IMR-90 (cell line): ENCODE data around the gene TGDS. TPM values are rescaled to one million over a fixed set of nuclear protein-coding genes. Genes with fewer than 3 reads are reported as not detected.

Experiments used
- ATAC-seq: fragments of 200-7000 bp; cut with Tn5 transposase; 2 replicates; pipeline ENCODE4 v1.9.1; 2020; ENCODE audit warnings: low read depth, mild to moderate bottlenecking, moderate library complexity
- BruUV-seq: library from RNA; stranded (reverse); fragments of 400-500 nt; replicated peaks from 2 replicates; lab custom pipeline; 2021; lab: Mats Ljungman, UMichigan
- CTCF ChIA-PET: fragments of 300-600 bp; formaldehyde crosslinking; extraction: SDS; loops from one replicate; lab custom pipeline; 2021; ENCODE audit warnings: antibody characterized with exemption; lab: Yijun Ruan, JAX
- POLR2A ChIA-PET: fragments of 300-600 bp; sonication (Branson Sonifier 250); formaldehyde crosslinking; loops from one replicate; lab custom pipeline; 2022; ENCODE audit warnings: antibody characterized with exemption; ENCODE audit not compliant: unreplicated experiment; lab: Charles Lee
- DNase-seq: peaks from one replicate; pipeline ENCODE4 v3.0.0; 2013
- H2AFZ ChIP-seq: replicated peaks from 2 replicates; pipeline ENCODE3; 2013; ENCODE audit warnings: low read length, mild to moderate bottlenecking; ENCODE audit not compliant: poor library complexity
- H2AK5ac ChIP-seq: 2 replicates; pipeline ENCODE4 v1.6.1; 2013; ENCODE audit warnings: low read depth, low read length, inconsistent platforms
- H2AK9ac ChIP-seq: replicated peaks from 2 replicates; pipeline ENCODE3; 2013; ENCODE audit warnings: mild to moderate bottlenecking, low read depth, low read length, moderate library complexity; ENCODE audit not compliant: poor library complexity
- H2BK120ac ChIP-seq: 2 replicates; pipeline ENCODE4 v1.6.1; 2013; ENCODE audit warnings: low read depth, low read length, inconsistent platforms
- H2BK15ac ChIP-seq: 3 replicates; pipeline ENCODE4 v1.6.1; 2013; ENCODE audit warnings: low read depth, low read length, inconsistent platforms
- H2BK20ac ChIP-seq: 2 replicates; pipeline ENCODE4 v1.6.1; 2013; ENCODE audit warnings: low read depth, mild to moderate bottlenecking, inconsistent platforms, low read length, moderate library complexity
- H2BK5ac ChIP-seq: 2 replicates; pipeline ENCODE4 v1.6.1; 2013; ENCODE audit warnings: mild to moderate bottlenecking, low read depth, low read length, inconsistent platforms; ENCODE audit not compliant: poor library complexity, severe bottlenecking
- H3K14ac ChIP-seq: replicated peaks from 2 replicates; pipeline ENCODE4 v1.6.1; 2013; ENCODE audit warnings: low read depth, low read length, inconsistent platforms
- H3K18ac ChIP-seq: 2 replicates; pipeline ENCODE4 v1.6.1; 2013; ENCODE audit warnings: low read depth, low read length, control low read depth
- H3K23ac ChIP-seq: 2 replicates; pipeline ENCODE4 v1.6.1; 2013; ENCODE audit warnings: low read depth, low read length, inconsistent platforms
- H3K27ac ChIP-seq: 2 replicates; pipeline ENCODE4 v1.5.1; 2013; ENCODE audit warnings: mild to moderate bottlenecking, control low read depth, low read length; ENCODE audit not compliant: insufficient read depth
- H3K27me3 ChIP-seq: 2 replicates; pipeline ENCODE4 v1.6.1; 2013; ENCODE audit warnings: low read length; ENCODE audit not compliant: control insufficient read depth, insufficient read depth
- H3K36me3 ChIP-seq: 2 replicates; pipeline ENCODE4 v1.6.1; 2013; ENCODE audit warnings: low read length, mixed read lengths; ENCODE audit not compliant: control insufficient read depth, insufficient read depth
- H3K4ac ChIP-seq: 2 replicates; pipeline ENCODE4 v1.6.1; 2013; ENCODE audit warnings: low read depth, low read length, inconsistent platforms
- H3K4me1 ChIP-seq: 2 replicates; pipeline ENCODE4 v1.6.1; 2013; ENCODE audit warnings: low read length, mixed read lengths; ENCODE audit not compliant: control insufficient read depth, insufficient read depth
- H3K4me2 ChIP-seq: 2 replicates; pipeline ENCODE4 v1.6.1; 2013; ENCODE audit warnings: low read depth, mild to moderate bottlenecking, control low read depth, low read length, moderate library complexity
- H3K4me3 ChIP-seq: 2 replicates; pipeline ENCODE4 v1.5.1; 2013; ENCODE audit warnings: low read depth, mild to moderate bottlenecking, control low read depth, low read length, moderate library complexity; ENCODE audit not compliant: insufficient read depth
- H3K56ac ChIP-seq: 2 replicates; pipeline ENCODE4 v1.6.1; 2013; ENCODE audit warnings: low read length, inconsistent platforms; ENCODE audit not compliant: insufficient read depth; ENCODE audit errors: extremely low read depth
- H3K79me1 ChIP-seq, 2 experiments: 2 replicates each; pipeline ENCODE4 v1.6.1; 2013; ENCODE audit warnings: low read length in 2 of 2, inconsistent platforms in 1 of 2, low read depth in 1 of 2
- H3K9ac ChIP-seq: 2 replicates; pipeline ENCODE4 v1.6.1; 2013; ENCODE audit warnings: low read depth, low read length, control low read depth
- H3K9me1 ChIP-seq: 2 replicates; pipeline ENCODE4 v1.6.1; 2013; ENCODE audit warnings: low read length, inconsistent platforms; ENCODE audit not compliant: insufficient read depth
- H3K9me3 ChIP-seq: 2 replicates; pipeline ENCODE4 v1.6.1; 2013; ENCODE audit warnings: low read length; ENCODE audit not compliant: control insufficient read depth, insufficient read depth
- H4K20me1 ChIP-seq: 2 replicates; pipeline ENCODE4 v1.6.1; 2013; ENCODE audit warnings: low read length, inconsistent platforms; ENCODE audit not compliant: insufficient read depth
- H4K5ac ChIP-seq: 2 replicates; pipeline ENCODE4 v1.6.1; 2013; ENCODE audit warnings: mild to moderate bottlenecking, low read depth, low read length, control low read depth
- H4K8ac ChIP-seq, 2 experiments: 2 replicates each; pipeline ENCODE4 v1.6.1; 2013; ENCODE audit warnings: low read depth in 2 of 2, low read length in 2 of 2, control low read depth in 1 of 2, inconsistent platforms in 1 of 2
- H4K91ac ChIP-seq: 2 replicates; pipeline ENCODE4 v1.6.1; 2013; ENCODE audit warnings: low read depth, low read length, inconsistent platforms; ENCODE audit not compliant: insufficient read depth
- BHLHE40 ChIP-seq: fragments of 150-350 bp; IDR thresholded peaks from 2 replicates; pipeline ENCODE4 v1.6.1; 2016; ENCODE audit warnings: mild to moderate bottlenecking, low read depth, low read length
- CEBPB ChIP-seq: IDR thresholded peaks from 2 replicates; pipeline ENCODE4 v1.6.1; 2012; ENCODE audit warnings: low read depth, low read length, improper control_type of control experiment
- CHD1 ChIP-seq: IDR thresholded peaks from 2 replicates; pipeline ENCODE4 v1.6.1; 2012; ENCODE audit warnings: low read depth, low read length, improper control_type of control experiment
- CTCF ChIP-seq: conservative IDR thresholded peaks from 2 replicates; pipeline ENCODE4 v1.5.1; 2012; ENCODE audit warnings: mild to moderate bottlenecking, low read depth, low read length, improper control_type of control experiment
- FOS ChIP-seq: fragments of 150-350 bp; IDR thresholded peaks from 2 replicates; pipeline ENCODE4 v1.6.1; 2016; ENCODE audit warnings: low read depth, low read length
- MAFK ChIP-seq: IDR thresholded peaks from 2 replicates; pipeline ENCODE4 v1.6.1; 2012; ENCODE audit warnings: low read depth, low read length, improper control_type of control experiment
- MAZ ChIP-seq: IDR thresholded peaks from 2 replicates; pipeline ENCODE4 v1.6.1; 2012; ENCODE audit warnings: low read depth, mild to moderate bottlenecking, low read length, improper control_type of control experiment, moderate library complexity, borderline replicate concordance
- MXI1 ChIP-seq: IDR thresholded peaks from 2 replicates; pipeline ENCODE4 v1.6.1; 2012; ENCODE audit warnings: low read depth, mild to moderate bottlenecking, low read length, moderate library complexity, borderline replicate concordance
- NFE2L2 ChIP-seq: fragments of 150-350 bp; IDR thresholded peaks from 2 replicates; pipeline ENCODE4 v1.6.1; 2016; ENCODE audit warnings: low read depth, mild to moderate bottlenecking, low read length
- POLR2A ChIP-seq: IDR thresholded peaks from 2 replicates; pipeline ENCODE4 v1.6.1; 2012; ENCODE audit warnings: mild to moderate bottlenecking, low read depth, low read length
- RAD21 ChIP-seq: IDR thresholded peaks from 2 replicates; pipeline ENCODE4 v1.6.1; 2012; ENCODE audit warnings: low read length, improper control_type of control experiment
- RCOR1 ChIP-seq: IDR thresholded peaks from 2 replicates; pipeline ENCODE4 v1.6.1; 2012; ENCODE audit warnings: mild to moderate bottlenecking, low read length, improper control_type of control experiment; ENCODE audit not compliant: insufficient replicate concordance
- RFX5 ChIP-seq: IDR thresholded peaks from 2 replicates; pipeline ENCODE4 v1.8.0; 2012; ENCODE audit warnings: low read depth, mild to moderate bottlenecking, low read length, moderate library complexity
- SMC3 ChIP-seq: fragments of 150-350 bp; IDR thresholded peaks from 2 replicates; pipeline ENCODE4 v1.6.1; 2016; ENCODE audit warnings: low read depth, mild to moderate bottlenecking, antibody characterized with exemption, low read length, moderate library complexity
- WGBS, 2 experiments: methylation state at CpG; one replicate each; pipeline versions ENCODE4 v1.1.5 to v1.1.7; 2013; ENCODE audit warnings: missing lambda C conversion rate in 2 of 2; ENCODE audit not compliant: insufficient read length in 1 of 2; ENCODE audit errors: extremely low coverage in 2 of 2; 5-methylcytosine and 5-hydroxymethylcytosine counted together
- dilution Hi-C: fragments of 300-500 bp; cut with HindIII; formaldehyde crosslinking; loops from one replicate; pipeline ENCODE4 v1.14.3; 2018; ENCODE audit warnings: low sequenced_read_pairs; ENCODE audit not compliant: unreplicated experiment
- in situ Hi-C: fragments of 300-500 bp; cut with MboI; formaldehyde crosslinking; loops from 3 replicates; pipeline ENCODE4 v1.14.3; 2019; ENCODE audit warnings: low sequenced_read_pairs, inconsistent platforms, mixed read lengths
- intact Hi-C: fragments of 100-400 bp; cut with micrococcal nuclease; formaldehyde crosslinking; loops from 2 replicates; pipeline ENCODE4 v1.10.0; 2022
- polyA plus RNA-seq, 3 experiments: library from polyadenylated mRNA; depleted of rRNA; stranded (reverse); fragments of >200 nt; gene quantifications; 2 replicates each; pipeline ENCODE4 v1.2.3, GENCODE V29; 2012; ENCODE audit warnings: low replicate concordance in 1 of 3
- total RNA-seq: library from RNA; depleted of rRNA; stranded (reverse); fragments of >200 nt; gene quantifications from 2 replicates; pipeline ENCODE4 v1.2.3, GENCODE V29; 2012
- TF ChIP-seq, protein P1 (sequence below): fragments of 150-350 bp; IDR thresholded peaks from 2 replicates; pipeline ENCODE4 v1.6.1; 2017; ENCODE audit warnings: mild to moderate bottlenecking, antibody characterized with exemption, low read length, low read depth
- TF ChIP-seq, protein P2 (sequence below): fragments of 150-350 bp; IDR thresholded peaks from 2 replicates; pipeline ENCODE4 v1.6.1; 2016; ENCODE audit warnings: low read depth, mild to moderate bottlenecking, low read length, moderate library complexity, borderline replicate concordance

Gene TGDS
- total and polyA plus RNA-seq, 2 of the 4 experiments (the other 2 are of a cell fraction) = 9.6 to 15.6 TPM

DNA sequence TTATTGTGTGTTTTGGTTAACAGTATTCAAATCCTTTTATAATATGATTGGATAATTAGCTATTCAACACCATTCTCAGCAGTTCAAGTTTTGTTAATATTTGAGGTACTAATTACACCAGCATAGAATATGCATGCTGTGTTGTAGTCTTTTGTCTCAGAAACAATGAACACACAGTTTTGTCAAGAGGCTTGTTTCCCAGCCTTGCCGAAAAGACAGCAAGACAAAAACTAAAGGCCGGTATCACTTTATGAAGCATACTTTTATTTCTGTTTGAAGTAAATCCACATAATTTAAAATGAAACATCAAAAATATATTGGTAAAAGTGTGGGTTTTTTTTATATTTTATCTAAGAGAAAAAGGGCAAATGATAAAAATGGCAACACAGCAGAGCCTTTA, 13.2 kb upstream of the TGDS start:
- Histone ChIP-seq H2AFZ (no peak overlapping the region), H4K5ac (no peak overlapping the region), H3K9me3 (no peaks in the 10 kb centered on the region), H3K27me3 (no peaks in the 10 kb centered on the region), H3K4me1 (no peaks in the 10 kb centered on the region), H3K14ac (no peak overlapping the region), H2BK120ac (no peak overlapping the region), H3K9me1 (peaks cover 2% of the 10 kb centered on the region; the same call in 1 of the 2 replicates), H2AK9ac (no peak overlapping the region), H3K18ac (no peak overlapping the region), H4K91ac (no peak overlapping the region), H3K56ac (no peak overlapping the region), H3K79me1 (peaks cover 14 to 33% of the 10 kb centered on the region in 2 experiments), H2BK20ac (no peak overlapping the region), H4K20me1 (0 out of 2 replicates have a peak, but pooled peaks cover 3% of the 10 kb centered on the region), H2BK5ac (no peak overlapping the region), H4K8ac (no peak overlapping the region), H3K4ac (no peak overlapping the region), H3K23ac (no peak overlapping the region), H3K9ac (no peak overlapping the region), H3K36me3 (peaks cover 14% of the 10 kb centered on the region), H2AK5ac (no peak overlapping the region), H3K4me2 (no peak overlapping the region), H3K27ac (no peak overlapping the region), H3K4me3 (no peak overlapping the region), H2BK15ac (no peak overlapping the region)
- ChIA-PET CTCF (interaction anchor here (1.1 kb wide), 1 partner anchor 11 kb away, joined by 4 read pairs; no protein-coding TSS in a partner anchor), POLR2A (no interaction called here)
- ATAC-seq (no peak), DNase-seq (no peak)
- dilution Hi-C loops (no loop called here), in situ Hi-C loops (loop anchor here (25.0 kb wide), 1 partner anchor 1372 kb away; the partner anchor contains the start of gene GPC6), intact Hi-C loops (loop anchor here (10.0 kb wide), 1 partner anchor 1774 kb away; no protein-coding TSS in a partner anchor)
- no peak for TF ChIP-seq MAZ
- no peak for TF ChIP-seq POLR2A
- TF ChIP-seq NFE2L2 = no peak
- no peak for TF ChIP-seq CTCF
- no peak for TF ChIP-seq SMC3
- TF ChIP-seq, protein P1, sequence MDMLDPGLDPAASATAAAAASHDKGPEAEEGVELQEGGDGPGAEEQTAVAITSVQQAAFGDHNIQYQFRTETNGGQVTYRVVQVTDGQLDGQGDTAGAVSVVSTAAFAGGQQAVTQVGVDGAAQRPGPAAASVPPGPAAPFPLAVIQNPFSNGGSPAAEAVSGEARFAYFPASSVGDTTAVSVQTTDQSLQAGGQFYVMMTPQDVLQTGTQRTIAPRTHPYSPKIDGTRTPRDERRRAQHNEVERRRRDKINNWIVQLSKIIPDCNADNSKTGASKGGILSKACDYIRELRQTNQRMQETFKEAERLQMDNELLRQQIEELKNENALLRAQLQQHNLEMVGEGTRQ = no peak
- TF ChIP-seq MAFK = no peak
- TF ChIP-seq CHD1 = no peak
- no peak for TF ChIP-seq FOS
- no peak for TF ChIP-seq MXI1
- TF ChIP-seq RCOR1 = no peak
- TF ChIP-seq RAD21 = no peak
- TF ChIP-seq CEBPB = no peak
- no peak for TF ChIP-seq BHLHE40
- TF ChIP-seq, protein P2, sequence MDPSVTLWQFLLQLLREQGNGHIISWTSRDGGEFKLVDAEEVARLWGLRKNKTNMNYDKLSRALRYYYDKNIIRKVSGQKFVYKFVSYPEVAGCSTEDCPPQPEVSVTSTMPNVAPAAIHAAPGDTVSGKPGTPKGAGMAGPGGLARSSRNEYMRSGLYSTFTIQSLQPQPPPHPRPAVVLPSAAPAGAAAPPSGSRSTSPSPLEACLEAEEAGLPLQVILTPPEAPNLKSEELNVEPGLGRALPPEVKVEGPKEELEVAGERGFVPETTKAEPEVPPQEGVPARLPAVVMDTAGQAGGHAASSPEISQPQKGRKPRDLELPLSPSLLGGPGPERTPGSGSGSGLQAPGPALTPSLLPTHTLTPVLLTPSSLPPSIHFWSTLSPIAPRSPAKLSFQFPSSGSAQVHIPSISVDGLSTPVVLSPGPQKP = no peak
- no peak for TF ChIP-seq RFX5
- BruUV-seq = no TSS peak
- WGBS, 2 experiments = no CpG with 5 or more reads among the region's 2 CpGs
